ENCODE results near the gene LMO7. TPM values are rescaled to one million over a fixed set of nuclear protein-coding genes. Genes with fewer than 3 reads are reported as not detected.

LMO7 gene
- total and polyA plus RNA-seq, 8 donors: 17.1 to 214 (median 72.4) TPM

DNA sequence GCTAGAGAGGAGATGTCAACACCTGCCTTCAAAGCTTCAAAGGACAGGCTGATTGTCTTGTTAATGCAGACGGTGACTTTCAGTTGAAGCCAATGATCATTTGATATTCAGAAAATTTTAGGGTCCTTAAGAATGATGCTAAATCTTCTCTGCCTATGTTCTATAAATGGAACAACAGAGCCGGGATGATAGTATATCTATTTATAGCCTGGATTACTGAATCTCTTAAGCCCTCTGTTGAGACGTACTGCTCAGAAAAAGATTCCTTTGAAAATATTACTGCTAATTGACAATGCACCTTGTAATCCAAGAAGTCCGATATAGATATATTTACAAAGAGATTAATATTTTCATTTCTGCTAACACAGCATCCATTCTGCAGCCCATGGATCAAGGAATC lies 35.8 kb upstream of the LMO7 start:
- H3K36me3 ChIP-seq: peaks cover 3 to 36% (median 34%) of the 10 kb centered on the region in 4 donors
- no peaks in the 10 kb centered on the region for H3K4me1 ChIP-seq
- intact Hi-C loops (cut with DNase I; ENCODE audit: low total_unique reads): no loop called here
- TF ChIP-seq POLR2A (IDR thresholded peaks at IDR 0.05) (no peak), POLR2AphosphoS5 (IDR thresholded peaks at IDR 0.05) (no peak), EP300 (IDR thresholded peaks at IDR 0.05) (no peak)
- TF ChIP-seq, protein P1, sequence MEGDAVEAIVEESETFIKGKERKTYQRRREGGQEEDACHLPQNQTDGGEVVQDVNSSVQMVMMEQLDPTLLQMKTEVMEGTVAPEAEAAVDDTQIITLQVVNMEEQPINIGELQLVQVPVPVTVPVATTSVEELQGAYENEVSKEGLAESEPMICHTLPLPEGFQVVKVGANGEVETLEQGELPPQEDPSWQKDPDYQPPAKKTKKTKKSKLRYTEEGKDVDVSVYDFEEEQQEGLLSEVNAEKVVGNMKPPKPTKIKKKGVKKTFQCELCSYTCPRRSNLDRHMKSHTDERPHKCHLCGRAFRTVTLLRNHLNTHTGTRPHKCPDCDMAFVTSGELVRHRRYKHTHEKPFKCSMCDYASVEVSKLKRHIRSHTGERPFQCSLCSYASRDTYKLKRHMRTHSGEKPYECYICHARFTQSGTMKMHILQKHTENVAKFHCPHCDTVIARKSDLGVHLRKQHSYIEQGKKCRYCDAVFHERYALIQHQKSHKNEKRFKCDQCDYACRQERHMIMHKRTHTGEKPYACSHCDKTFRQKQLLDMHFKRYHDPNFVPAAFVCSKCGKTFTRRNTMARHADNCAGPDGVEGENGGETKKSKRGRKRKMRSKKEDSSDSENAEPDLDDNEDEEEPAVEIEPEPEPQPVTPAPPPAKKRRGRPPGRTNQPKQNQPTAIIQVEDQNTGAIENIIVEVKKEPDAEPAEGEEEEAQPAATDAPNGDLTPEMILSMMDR (IDR thresholded peaks at IDR 0.05): no peak
- no peak overlapping the region for H3K4me3 ChIP-seq
- H3K27ac ChIP-seq: no peak overlapping the region
- no peaks in the 10 kb centered on the region for H3K9me3 ChIP-seq
- WGBS, 5 donors: 52 to 76% (median 60%) methylated on average over 4 of the region's 4 CpGs
- no peaks in the 10 kb centered on the region for H3K27me3 ChIP-seq
- no peak for DNase-seq

DNA sequence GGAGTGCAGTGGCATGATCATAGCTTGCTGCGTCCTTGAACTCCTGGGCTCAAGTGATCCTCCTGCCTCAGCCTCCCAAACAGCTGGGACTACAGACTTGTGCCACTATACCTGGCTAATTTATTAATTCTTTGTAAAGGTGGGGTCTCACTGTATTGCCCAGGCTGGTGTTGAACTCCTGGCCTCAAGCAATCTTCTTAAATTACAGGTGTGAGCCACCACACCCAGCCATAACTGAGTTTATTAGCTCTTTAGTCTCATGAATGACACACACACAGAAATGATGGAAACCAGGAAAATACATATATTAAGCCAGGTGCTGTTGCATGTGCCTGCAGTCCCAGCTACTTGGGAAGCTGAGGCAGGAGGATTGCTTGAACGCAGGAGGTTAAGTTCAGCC lies 33.1 kb upstream of the LMO7 start:
- no peak overlapping the region for H3K27ac ChIP-seq
- H3K9me3 ChIP-seq: no peaks in the 10 kb centered on the region
- TF ChIP-seq EP300 (IDR thresholded peaks at IDR 0.05): no peak
- no peak for TF ChIP-seq POLR2AphosphoS5 (IDR thresholded peaks at IDR 0.05)
- TF ChIP-seq, protein P1 (IDR thresholded peaks at IDR 0.05): no peak
- TF ChIP-seq POLR2A (IDR thresholded peaks at IDR 0.05): no peak
- peaks cover 3 to 37% (median 26%) of the 10 kb centered on the region in 4 donors for H3K36me3 ChIP-seq
- H3K27me3 ChIP-seq: no peaks in the 10 kb centered on the region
- intact Hi-C loops (cut with DNase I; ENCODE audit: low total_unique reads): no loop called here
- H3K4me1 ChIP-seq: no peaks in the 10 kb centered on the region
- no peak for DNase-seq
- 96 to 100% (median 98%) methylated on average over 2 of the region's 2 CpGs for WGBS, 5 donors
- no peak overlapping the region for H3K4me3 ChIP-seq

DNA sequence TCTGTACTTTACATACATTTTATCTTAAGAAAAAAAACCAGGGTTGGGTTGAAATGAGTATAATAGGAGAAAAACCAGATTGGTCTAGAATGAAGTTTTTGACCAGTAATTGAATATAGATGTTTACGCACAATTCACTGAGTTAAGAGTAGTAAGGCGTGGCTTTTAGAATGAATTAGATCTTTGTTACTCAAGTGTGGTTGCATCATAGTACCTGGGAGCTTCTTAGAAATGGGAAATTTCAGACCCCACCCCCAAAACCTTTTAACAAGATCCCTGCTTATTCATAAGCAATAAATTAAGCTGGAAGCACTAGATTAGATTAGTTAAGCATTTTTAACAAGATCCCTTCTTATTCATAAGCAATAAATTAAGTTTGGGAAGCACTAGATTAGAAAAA lies 28.7 kb upstream of the LMO7 start:
- no peaks in the 10 kb centered on the region for H3K4me1 ChIP-seq
- H3K27me3 ChIP-seq: no peaks in the 10 kb centered on the region
- no peaks in the 10 kb centered on the region for H3K9me3 ChIP-seq
- no peak overlapping the region for H3K27ac ChIP-seq
- DNase-seq: peak in 1 of 2 donors; percentile 5
- TF ChIP-seq POLR2AphosphoS5 (IDR thresholded peaks at IDR 0.05) (no peak), POLR2A (IDR thresholded peaks at IDR 0.05) (no peak), EP300 (IDR thresholded peaks at IDR 0.05) (no peak)
- TF ChIP-seq, protein P1 (IDR thresholded peaks at IDR 0.05): no peak
- no peak overlapping the region for H3K4me3 ChIP-seq
- H3K36me3 ChIP-seq: peaks cover 3 to 22% (median 13%) of the 10 kb centered on the region in 4 donors
- intact Hi-C loops (cut with DNase I; ENCODE audit: low total_unique reads): no loop called here
- WGBS, 5 donors: 89 to 99% (median 97%) methylated on average over 2 of the region's 2 CpGs

DNA sequence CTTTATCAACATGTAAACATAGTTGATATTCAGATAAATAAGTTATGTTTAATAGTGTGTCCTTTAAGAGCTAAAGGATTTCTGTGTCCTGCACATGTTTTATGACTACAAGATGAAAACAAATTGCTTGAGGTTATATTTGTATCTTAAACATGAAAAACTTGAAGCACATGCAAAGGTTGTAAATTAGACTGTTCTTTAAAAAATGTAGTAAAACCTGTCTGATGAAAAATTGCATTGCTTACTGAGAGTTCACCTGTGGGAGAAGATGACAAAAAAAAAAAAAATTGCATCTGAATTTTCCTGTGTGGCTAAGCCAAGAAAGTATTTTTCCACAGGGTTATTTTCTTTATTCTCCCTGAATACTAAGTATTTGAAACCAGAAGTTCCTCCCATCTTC lies 25.7 kb upstream of the LMO7 start:
- H3K9me3 ChIP-seq: no peaks in the 10 kb centered on the region
- H3K27ac ChIP-seq: no peak overlapping the region
- intact Hi-C loops (cut with DNase I; ENCODE audit: low total_unique reads): no loop called here
- no peak for DNase-seq
- no peak for TF ChIP-seq EP300 (IDR thresholded peaks at IDR 0.05)
- TF ChIP-seq POLR2AphosphoS5 (IDR thresholded peaks at IDR 0.05): no peak
- TF ChIP-seq POLR2A (IDR thresholded peaks at IDR 0.05): no peak
- TF ChIP-seq, protein P1 (IDR thresholded peaks at IDR 0.05): no peak
- H3K4me1 ChIP-seq: no peaks in the 10 kb centered on the region
- H3K36me3 ChIP-seq: peaks cover 0 to 12% (median 5%) of the 10 kb centered on the region in 4 donors
- no peak overlapping the region for H3K4me3 ChIP-seq
- no peaks in the 10 kb centered on the region for H3K27me3 ChIP-seq

All from stomach (tissue), 9 donors.